Gastroesophageal sphincter (tissue), 3 donors: ENCODE results near the gene MVD.

Experiments used
- CTCF ChIP-seq, 4 experiments: fragments of 200-600 bp in 2 of 4; fragments of 450-650 bp in 2 of 4; sonication (generic) in 1 of 4; IDR thresholded peaks; one replicate each; pipeline ENCODE4 v1.5.1; 2017 to 2019; ENCODE audit warnings: antibody characterized with exemption in 4 of 4, mild to moderate bottlenecking in 2 of 4, moderate library complexity in 2 of 4
- EP300 ChIP-seq: sonication (generic); formaldehyde crosslinking; IDR thresholded peaks from one replicate; pipeline ENCODE4 v1.6.1; 2017; ENCODE audit warnings: antibody characterized with exemption, mild to moderate bottlenecking
- POLR2AphosphoS5 ChIP-seq: sonication (generic); formaldehyde crosslinking; IDR thresholded peaks from one replicate; pipeline ENCODE4 v1.6.1; 2017; ENCODE audit warnings: antibody characterized with exemption

- TF ChIP-seq CTCF (IDR thresholded peaks at IDR 0.05) (no peak), POLR2AphosphoS5 (no peak), EP300 (no peak)
Measured at GRCh38 chr16:88697116-88697830, 34.4 kb upstream of the MVD start.
